ENCODE data around the gene TMEM178B.

- TF ChIP-seq CTCF (IDR thresholded peaks at IDR 0.05; ENCODE audit: poor library complexity, severe bottlenecking) = no peak
- no peak for TF ChIP-seq RAD21 (conservative IDR thresholded peaks at IDR 0.05)
Observed at GRCh38 chr7:141300816-141301215, 227.0 kb downstream of the TMEM178B start.

Measured in neural cell (in vitro differentiated cells).